GM19023 (cell line): ENCODE results near the gene SNRPF.

Source experiments
- ATAC-seq: cut with Tn5 transposase; IDR thresholded peaks from one replicate; pipeline ENCODE4 v1.9.1; 2021; ENCODE audit warnings: mild to moderate bottlenecking, moderate library complexity; ENCODE audit not compliant: unreplicated experiment

The SNRPF gene

GRCh38 chr12:95857799-95858198 lies 953 bp upstream of the SNRPF start:
- ATAC-seq = no peak

GRCh38 chr12:95859344-95859816 lies 628 bp downstream of the SNRPF start:
- no peak for ATAC-seq

GRCh38 chr12:95859947-95860850 lies 1.4 kb downstream of the SNRPF start:
- ATAC-seq = no peak

- no peak for ATAC-seq
Observed at GRCh38 chr12:95862038-95862437, 3.3 kb downstream of the SNRPF start.

GRCh38 chr12:95863337-95863736 lies 4.6 kb downstream of the SNRPF start:
- no peak for ATAC-seq

GRCh38 chr12:95870897-95871296 lies 12.1 kb downstream of the SNRPF start:
- ATAC-seq = no peak

GRCh38 chr12:95874452-95874851 lies 15.7 kb downstream of the SNRPF start:
- no peak for ATAC-seq

GRCh38 chr12:95877622-95878021 lies 18.9 kb downstream of the SNRPF start:
- ATAC-seq = no peak

GRCh38 chr12:95880895-95881294 lies 22.1 kb downstream of the SNRPF start:
- no peak for ATAC-seq

GRCh38 chr12:95881331-95881955 lies 22.7 kb downstream of the SNRPF start:
- ATAC-seq = no peak

GRCh38 chr12:95882080-95882479 lies 23.3 kb downstream of the SNRPF start:
- no peak for ATAC-seq

- no peak for ATAC-seq
Observed at GRCh38 chr12:95882873-95883272, 24.1 kb downstream of the SNRPF start.

GRCh38 chr12:95884998-95885397 lies 26.2 kb downstream of the SNRPF start:
- ATAC-seq = no peak

GRCh38 chr12:95887311-95887710 lies 28.6 kb downstream of the SNRPF start:
- no peak for ATAC-seq

- ATAC-seq = no peak
Observed at GRCh38 chr12:95890958-95891357, 32.2 kb downstream of the SNRPF start.

- no peak for ATAC-seq
Observed at GRCh38 chr12:95896846-95897245, 38.1 kb downstream of the SNRPF start.

- no peak for ATAC-seq
Observed at GRCh38 chr12:95898081-95898480, 39.3 kb downstream of the SNRPF start.

- ATAC-seq = no peak
Observed at GRCh38 chr12:95908573-95908972, 49.8 kb downstream of the SNRPF start.

GRCh38 chr12:95909871-95910270 lies 51.1 kb downstream of the SNRPF start:
- ATAC-seq = no peak
